Psoas muscle (tissue), 8 donors: ENCODE results near the gene ACSS2. TPM values are rescaled to one million over a fixed set of nuclear protein-coding genes. Genes with fewer than 3 reads are reported as not detected.

Source experiments
- ATAC-seq, 4 donors: fragments of 200-7000 bp; cut with Tn5 transposase; one replicate each; pipeline ENCODE4 v1.9.1; 2020; ENCODE audit warnings: moderate library complexity in 3 of 4, mild to moderate bottlenecking in 2 of 4
- DNase-seq, 2 donors: peaks; one replicate each; pipeline ENCODE4 v3.0.0-alpha.2; 2020
- H3K27ac ChIP-seq: fragments of 200-600 bp; one replicate; pipeline ENCODE4 v1.8.0; 2022
- H3K27me3 ChIP-seq, 3 donors: fragments of 200-600 bp in 1 of 3; one replicate each; pipeline versions ENCODE4 v1.6.1 to v1.8.0; 2013 to 2022; ENCODE audit warnings: low read length in 2 of 3, mild to moderate bottlenecking in 2 of 3, moderate library complexity in 1 of 3; ENCODE audit not compliant: insufficient read depth in 3 of 3
- H3K36me3 ChIP-seq, 2 donors: fragments of 200-600 bp in 1 of 2; one replicate each; pipeline versions ENCODE4 v1.6.1 to v1.8.0; 2013 to 2022; ENCODE audit warnings: low read depth in 1 of 2, mild to moderate bottlenecking in 1 of 2, moderate library complexity in 1 of 2; ENCODE audit not compliant: insufficient read depth in 1 of 2
- H3K4me1 ChIP-seq: fragments of 200-600 bp; one replicate; pipeline ENCODE4 v1.8.0; 2022
- H3K4me3 ChIP-seq: fragments of 200-600 bp; one replicate; pipeline ENCODE4 v1.8.0; 2022; ENCODE audit warnings: mild to moderate bottlenecking
- H3K9me3 ChIP-seq: fragments of 200-600 bp; one replicate; pipeline ENCODE4 v1.8.0; 2022
- CTCF ChIP-seq: fragments of 200-600 bp; IDR thresholded peaks from one replicate; pipeline ENCODE4 v1.8.0; 2022; ENCODE audit warnings: antibody characterized with exemption
- WGBS, 3 donors: extraction: QIAGEN DNeasy Blood & Tissue Kit; methylation state at CpG; one replicate each; pipeline versions ENCODE4 v1.1.6 to v1.1.7; 2013; 5-methylcytosine and 5-hydroxymethylcytosine counted together
- intact Hi-C, 2 donors: fragments of 100-400 bp; cut with DNase I; formaldehyde crosslinking; loops; one replicate each; pipeline versions ENCODE4 v1.11.0 to v1.14.2; 2022
- polyA plus RNA-seq, 3 donors: library from polyadenylated mRNA; stranded (reverse); fragments of 200-250 nt; gene quantifications; one replicate each; pipeline ENCODE4 v1.2.3, GENCODE V29; 2013
- total RNA-seq, 4 donors: library from RNA; stranded (reverse); fragmentation: NEBNext Ultra II Directional in 2 of 4; extraction: Animal tissue kit (Norgen Biotek cat#: 25700) in 2 of 4; gene quantifications; one replicate each; pipeline versions ENCODE4 v1.2.1 to v1.2.4, GENCODE V29; 2021 to 2023
- donor health status: healthy with polysubstance abuse.
- donor health status: DM: no; HTN: no; CAD: no; lungs with moderate emphysema.
- donor health status: Bipolar disorder and iron deficiency.
- donor health status: healthy.
- donor health status: DM: yes; HTN: yes; CAD: no.
- donor health status: DM: no; HTN: no; CAD: no.
- donor health status: DM: no; HTN: no; CAD: no.
- donor health status: DM: yes; HTN: yes; CAD: no.

The ACSS2 gene
- total and polyA plus RNA-seq, 7 donors, result 15.9 to 161 (median 106) TPM

- 81 to 95% (median 95%) methylated on average over 1 of the region's 1 CpG for WGBS, 3 donors
- no peak for DNase-seq
- Histone ChIP-seq H3K9me3 (no peaks in the 10 kb centered on the region), H3K27me3 (no peaks in the 10 kb centered on the region), H3K4me3 (no peak overlapping the region), H3K36me3 (peaks cover 2 to 87% of the 10 kb centered on the region in 2 donors), H3K27ac (peak overlapping the region; percentile 87), H3K4me1 (peaks cover 34% of the 10 kb centered on the region)
- TF ChIP-seq CTCF, result no peak
- ATAC-seq, result peak in 1 of 4 donors; percentile 6
- intact Hi-C loops, result no loop called here
Measured at GRCh38 chr20:34925981-34926380, 49.6 kb downstream of the ACSS2 start.

- Histone ChIP-seq H3K4me1 (peaks cover 29% of the 10 kb centered on the region), H3K9me3 (no peaks in the 10 kb centered on the region), H3K36me3 (peaks cover 2 to 87% of the 10 kb centered on the region in 2 donors), H3K27me3 (no peaks in the 10 kb centered on the region), H3K4me3 (no peak overlapping the region), H3K27ac (peak overlapping the region; percentile 87)
- 92 to 100% (median 100%) methylated on average over 1 of the region's 1 CpG for whole genome bisulfite sequencing, 3 donors
- TF ChIP-seq CTCF, result no peak
- DNase-seq, result no peak
- intact Hi-C loops, result no loop called here
- no peak for ATAC-seq
Measured at GRCh38 chr20:34926581-34926980, 50.2 kb downstream of the ACSS2 start.

- no peak for TF ChIP-seq CTCF
- Histone ChIP-seq H3K36me3 (peaks cover 2 to 90% of the 10 kb centered on the region in 2 donors), H3K9me3 (no peaks in the 10 kb centered on the region), H3K27me3 (no peaks in the 10 kb centered on the region), H3K4me3 (no peak overlapping the region), H3K4me1 (peaks cover 18% of the 10 kb centered on the region), H3K27ac (no peak overlapping the region)
- no peak for DNase-seq
- intact Hi-C loops, result no loop called here
- WGBS, 3 donors, result 91 to 100% (median 91%) methylated on average over 1 of the region's 1 CpG
- no peak for ATAC-seq
Measured at GRCh38 chr20:34927736-34928135, 51.3 kb downstream of the ACSS2 start.

GRCh38 chr20:34928411-34928810 lies 52.0 kb downstream of the ACSS2 start:
- ATAC-seq (no peak), DNase-seq (no peak)
- H3K9me3 ChIP-seq, result no peaks in the 10 kb centered on the region
- H3K4me1 ChIP-seq, result peaks cover 11% of the 10 kb centered on the region
- intact Hi-C loops, result no loop called here
- TF ChIP-seq CTCF, result no peak
- peaks cover 2 to 88% of the 10 kb centered on the region in 2 donors for H3K36me3 ChIP-seq
- no peaks in the 10 kb centered on the region for H3K27me3 ChIP-seq
- 93 to 100% (median 93%) methylated on average over 2 of the region's 2 CpGs for WGBS, 3 donors
- no peak overlapping the region for H3K4me3 ChIP-seq
- no peak overlapping the region for H3K27ac ChIP-seq

GRCh38 chr20:34931771-34932170 lies 55.4 kb downstream of the ACSS2 start:
- no peak for DNase-seq
- Histone ChIP-seq H3K27ac (peak overlapping the region; percentile 4), H3K27me3 (no peaks in the 10 kb centered on the region), H3K4me1 (no peaks in the 10 kb centered on the region), H3K36me3 (peaks cover 2 to 78% of the 10 kb centered on the region in 2 donors), H3K9me3 (no peaks in the 10 kb centered on the region), H3K4me3 (no peak overlapping the region)
- ATAC-seq, result peak in 2 of 4 donors; percentile 14 to 15
- 84 to 90% (median 88%) methylated on average over 7 of the region's 7 CpGs for WGBS, 3 donors
- intact Hi-C loops, result no loop called here
- TF ChIP-seq CTCF, result no peak
